Measurements from ENCODE around the gene LOXL1. TPM values are rescaled to one million over a fixed set of nuclear protein-coding genes. Genes with fewer than 3 reads are reported as not detected.
A peak's percentile ranks its signal among the peaks of the same experiment; 100 is the strongest.

The LOXL1 gene
- total and polyA plus RNA-seq, 2 donors, result 6.6 to 6.7 TPM

DNA sequence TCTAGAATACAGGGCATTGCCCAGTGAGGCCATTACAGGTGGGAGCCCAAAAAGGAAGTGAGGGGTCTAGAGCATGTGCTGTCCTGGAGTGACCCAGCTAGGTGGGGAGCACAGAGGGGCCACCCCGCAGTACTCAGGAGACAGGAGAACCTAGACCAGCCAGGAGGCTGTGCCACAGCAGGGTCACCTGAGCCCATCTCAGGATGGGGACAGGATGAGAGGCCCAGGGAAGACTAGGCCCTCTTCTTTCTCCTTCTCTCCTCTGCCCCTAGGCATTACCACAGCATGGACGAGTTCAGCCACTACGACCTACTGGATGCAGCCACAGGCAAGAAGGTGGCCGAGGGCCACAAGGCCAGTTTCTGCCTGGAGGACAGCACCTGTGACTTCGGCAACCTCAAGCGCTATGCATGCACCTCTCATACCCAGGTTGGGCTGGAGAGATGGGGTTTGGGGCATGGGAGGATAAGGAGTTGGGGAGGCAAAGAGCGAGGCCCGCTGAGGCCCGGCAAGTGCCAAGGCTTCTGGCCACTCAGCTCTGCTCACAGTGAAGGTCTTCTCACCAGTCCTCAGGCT lies 20.6 kb downstream of the LOXL1 start:
- Histone ChIP-seq H3K36me3 (ENCODE audit: control insufficient read depth in 2 of 2, insufficient read depth in 2 of 2, low read length in 1 of 2) (no peaks in the 10 kb centered on the region), H3K4me3 (ENCODE audit: low read length in 2 of 2) (no peak overlapping the region), H3K9me3 (ENCODE audit: control insufficient read depth in 2 of 2, insufficient read depth in 1 of 2, low read length in 1 of 2) (peaks cover 0 to 4% of the 10 kb centered on the region in 2 donors), H3K27ac (ENCODE audit: low read depth in 1 of 2, low read length in 1 of 2) (peak overlapping the region in 1 of 2 donors; percentile 78), H3K4me1 (ENCODE audit: control insufficient read depth in 2 of 2, insufficient read depth in 2 of 2, low read length in 2 of 2) (peaks cover 33 to 56% of the 10 kb centered on the region in 2 donors), H3K27me3 (ENCODE audit: control insufficient read depth in 2 of 2, insufficient read depth in 1 of 2, low read length in 1 of 2) (no peaks in the 10 kb centered on the region)
- no peak for DNase-seq (ENCODE audit: low read depth in 6 of 9, low spot score in 9 of 9)
- 97% methylated on average over 9 of the region's 9 CpGs for WGBS

DNA sequence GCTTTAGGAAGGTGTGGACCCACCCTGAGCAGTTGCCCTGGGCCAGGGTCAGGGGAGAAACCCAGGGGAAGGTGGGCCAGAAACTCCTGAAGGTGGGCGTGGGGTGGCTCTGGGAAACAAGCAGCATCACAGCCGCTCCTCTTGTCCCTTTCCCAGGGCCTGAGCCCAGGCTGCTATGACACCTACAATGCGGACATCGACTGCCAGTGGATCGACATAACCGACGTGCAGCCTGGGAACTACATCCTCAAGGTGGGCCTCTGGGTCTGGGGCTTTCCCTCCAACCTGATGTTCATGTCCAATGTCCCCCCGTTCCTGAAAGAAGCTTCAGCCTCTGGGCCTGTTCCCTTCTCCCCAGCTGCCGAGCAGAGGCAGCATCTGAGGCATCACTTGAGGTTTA lies 21.4 kb downstream of the LOXL1 start:
- 98% methylated on average over 9 of the region's 9 CpGs for WGBS
- DNase-seq (ENCODE audit: low read depth in 6 of 9, low spot score in 9 of 9), result no peak
- H3K27me3 ChIP-seq (ENCODE audit: control insufficient read depth in 2 of 2, insufficient read depth in 1 of 2, low read length in 1 of 2), result no peaks in the 10 kb centered on the region
- no peak overlapping the region for H3K4me3 ChIP-seq (ENCODE audit: low read length in 2 of 2)
- H3K27ac ChIP-seq (ENCODE audit: low read depth in 1 of 2, low read length in 1 of 2), result no peak overlapping the region
- no peaks in the 10 kb centered on the region for H3K36me3 ChIP-seq (ENCODE audit: control insufficient read depth in 2 of 2, insufficient read depth in 2 of 2, low read length in 1 of 2)
- H3K4me1 ChIP-seq (ENCODE audit: control insufficient read depth in 2 of 2, insufficient read depth in 2 of 2, low read length in 2 of 2), result peaks cover 35 to 56% of the 10 kb centered on the region in 2 donors
- peaks cover 0 to 4% of the 10 kb centered on the region in 2 donors for H3K9me3 ChIP-seq (ENCODE audit: control insufficient read depth in 2 of 2, insufficient read depth in 1 of 2, low read length in 1 of 2)

DNA sequence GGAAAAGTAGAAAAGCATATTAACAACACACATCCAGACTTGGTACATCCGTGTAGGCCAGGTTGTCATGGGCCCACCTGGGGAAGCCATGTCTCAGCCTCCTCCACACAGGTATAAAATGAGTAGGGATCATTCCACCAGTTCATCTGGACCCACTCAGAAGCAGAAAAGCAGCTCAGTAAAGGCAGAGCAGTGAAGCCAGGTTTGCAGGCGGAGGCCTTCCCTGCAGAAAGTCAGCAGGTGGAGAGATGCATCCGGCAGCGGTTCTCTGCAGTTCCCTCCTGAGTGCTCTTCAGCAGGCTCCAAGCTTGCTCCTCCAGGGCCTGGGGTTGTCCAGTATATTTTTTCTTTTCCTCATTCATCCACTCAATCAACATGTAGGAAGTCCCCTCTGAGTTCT lies 22.1 kb downstream of the LOXL1 start:
- Histone ChIP-seq H3K27ac (ENCODE audit: low read depth in 1 of 2, low read length in 1 of 2) (no peak overlapping the region), H3K9me3 (ENCODE audit: control insufficient read depth in 2 of 2, insufficient read depth in 1 of 2, low read length in 1 of 2) (peaks cover 0 to 4% of the 10 kb centered on the region in 2 donors), H3K4me1 (ENCODE audit: control insufficient read depth in 2 of 2, insufficient read depth in 2 of 2, low read length in 2 of 2) (peaks cover 35 to 57% of the 10 kb centered on the region in 2 donors), H3K4me3 (ENCODE audit: low read length in 2 of 2) (no peak overlapping the region), H3K36me3 (ENCODE audit: control insufficient read depth in 2 of 2, insufficient read depth in 2 of 2, low read length in 1 of 2) (no peaks in the 10 kb centered on the region), H3K27me3 (ENCODE audit: control insufficient read depth in 2 of 2, insufficient read depth in 1 of 2, low read length in 1 of 2) (no peaks in the 10 kb centered on the region)
- 97% methylated on average over 4 of the region's 4 CpGs for WGBS
- DNase-seq (ENCODE audit: low read depth in 6 of 9, low spot score in 9 of 9), result no peak

DNA sequence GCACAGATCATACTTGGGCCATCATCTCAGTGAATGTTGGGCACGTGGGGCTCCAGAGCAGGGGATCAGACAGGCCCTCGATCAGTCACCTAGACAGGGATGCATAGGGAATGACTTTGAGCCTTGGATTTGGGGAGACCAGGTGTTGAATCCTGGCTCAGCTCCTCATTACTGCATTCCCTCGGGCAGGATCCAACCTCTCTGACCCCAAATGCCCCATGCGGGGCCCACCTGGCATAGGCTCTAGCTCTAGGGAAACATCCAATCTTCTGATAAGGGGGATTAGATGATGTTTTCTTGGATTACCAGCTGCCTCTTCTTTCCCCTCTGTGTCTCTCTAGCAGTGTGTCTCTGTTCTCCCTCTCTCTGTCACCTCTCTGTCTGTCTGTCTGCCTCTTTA lies 22.7 kb downstream of the LOXL1 start:
- no peak for DNase-seq (ENCODE audit: low read depth in 6 of 9, low spot score in 9 of 9)
- Histone ChIP-seq H3K27me3 (ENCODE audit: control insufficient read depth in 2 of 2, insufficient read depth in 1 of 2, low read length in 1 of 2) (no peaks in the 10 kb centered on the region), H3K36me3 (ENCODE audit: control insufficient read depth in 2 of 2, insufficient read depth in 2 of 2, low read length in 1 of 2) (no peaks in the 10 kb centered on the region), H3K27ac (ENCODE audit: low read depth in 1 of 2, low read length in 1 of 2) (no peak overlapping the region), H3K4me1 (ENCODE audit: control insufficient read depth in 2 of 2, insufficient read depth in 2 of 2, low read length in 2 of 2) (peaks cover 35 to 56% of the 10 kb centered on the region in 2 donors), H3K9me3 (ENCODE audit: control insufficient read depth in 2 of 2, insufficient read depth in 1 of 2, low read length in 1 of 2) (peaks cover 0 to 4% of the 10 kb centered on the region in 2 donors), H3K4me3 (ENCODE audit: low read length in 2 of 2) (no peak overlapping the region)
- 86% methylated on average over 4 of the region's 4 CpGs for WGBS

DNA sequence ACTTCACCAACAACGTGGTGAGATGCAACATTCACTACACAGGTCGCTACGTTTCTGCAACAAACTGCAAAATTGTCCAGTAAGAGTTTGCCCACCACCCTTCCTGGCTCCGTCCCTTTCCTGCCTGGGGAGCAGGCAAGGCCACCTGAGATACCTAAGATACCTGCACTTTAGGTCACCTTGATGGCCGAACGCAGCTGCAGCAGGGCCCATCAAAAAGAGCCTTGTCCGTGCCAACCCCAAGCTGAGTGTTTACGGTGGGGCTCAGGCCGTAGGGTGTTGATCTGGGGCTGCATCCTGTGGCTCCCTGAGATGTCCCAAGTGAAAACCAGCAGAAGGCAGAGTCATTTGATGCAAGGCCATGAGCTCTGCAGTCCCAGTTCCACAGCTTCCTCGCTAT lies 23.2 kb downstream of the LOXL1 start:
- no peak for DNase-seq (ENCODE audit: low read depth in 6 of 9, low spot score in 9 of 9)
- no peak overlapping the region for H3K27ac ChIP-seq (ENCODE audit: low read depth in 1 of 2, low read length in 1 of 2)
- H3K4me3 ChIP-seq (ENCODE audit: low read length in 2 of 2), result no peak overlapping the region
- H3K9me3 ChIP-seq (ENCODE audit: control insufficient read depth in 2 of 2, insufficient read depth in 1 of 2, low read length in 1 of 2), result no peaks in the 10 kb centered on the region
- 97% methylated on average over 10 of the region's 10 CpGs for WGBS
- no peaks in the 10 kb centered on the region for H3K27me3 ChIP-seq (ENCODE audit: control insufficient read depth in 2 of 2, insufficient read depth in 1 of 2, low read length in 1 of 2)
- no peaks in the 10 kb centered on the region for H3K36me3 ChIP-seq (ENCODE audit: control insufficient read depth in 2 of 2, insufficient read depth in 2 of 2, low read length in 1 of 2)
- peaks cover 35 to 56% of the 10 kb centered on the region in 2 donors for H3K4me1 ChIP-seq (ENCODE audit: control insufficient read depth in 2 of 2, insufficient read depth in 2 of 2, low read length in 2 of 2)

DNA sequence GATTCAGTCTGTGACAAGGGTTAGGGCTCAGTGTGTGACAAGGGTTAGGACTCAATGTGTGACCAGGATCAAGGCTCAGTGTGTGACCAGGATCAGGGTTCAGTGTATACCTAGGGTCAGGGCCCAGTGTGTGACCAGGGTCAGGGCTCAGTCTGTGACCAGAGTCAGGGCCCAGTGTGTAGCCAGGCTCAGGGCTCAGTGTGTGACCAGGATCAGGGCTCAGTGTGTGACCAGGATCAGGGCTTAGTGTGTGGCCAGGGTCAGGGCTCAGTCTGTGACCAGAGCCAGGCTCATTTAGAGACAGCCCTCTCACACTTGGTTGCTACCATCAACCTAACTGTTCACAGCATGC lies 24.2 kb downstream of the LOXL1 start:
- peaks cover 26 to 46% of the 10 kb centered on the region in 2 donors for H3K4me1 ChIP-seq (ENCODE audit: control insufficient read depth in 2 of 2, insufficient read depth in 2 of 2, low read length in 2 of 2)
- no peak overlapping the region for H3K4me3 ChIP-seq (ENCODE audit: low read length in 2 of 2)
- DNase-seq (ENCODE audit: low read depth in 6 of 9, low spot score in 9 of 9), result no peak
- H3K27ac ChIP-seq (ENCODE audit: low read depth in 1 of 2, low read length in 1 of 2), result no peak overlapping the region
- H3K9me3 ChIP-seq (ENCODE audit: control insufficient read depth in 2 of 2, insufficient read depth in 1 of 2, low read length in 1 of 2), result no peaks in the 10 kb centered on the region
- H3K36me3 ChIP-seq (ENCODE audit: control insufficient read depth in 2 of 2, insufficient read depth in 2 of 2, low read length in 1 of 2), result no peaks in the 10 kb centered on the region
- no peaks in the 10 kb centered on the region for H3K27me3 ChIP-seq (ENCODE audit: control insufficient read depth in 2 of 2, insufficient read depth in 1 of 2, low read length in 1 of 2)

DNA sequence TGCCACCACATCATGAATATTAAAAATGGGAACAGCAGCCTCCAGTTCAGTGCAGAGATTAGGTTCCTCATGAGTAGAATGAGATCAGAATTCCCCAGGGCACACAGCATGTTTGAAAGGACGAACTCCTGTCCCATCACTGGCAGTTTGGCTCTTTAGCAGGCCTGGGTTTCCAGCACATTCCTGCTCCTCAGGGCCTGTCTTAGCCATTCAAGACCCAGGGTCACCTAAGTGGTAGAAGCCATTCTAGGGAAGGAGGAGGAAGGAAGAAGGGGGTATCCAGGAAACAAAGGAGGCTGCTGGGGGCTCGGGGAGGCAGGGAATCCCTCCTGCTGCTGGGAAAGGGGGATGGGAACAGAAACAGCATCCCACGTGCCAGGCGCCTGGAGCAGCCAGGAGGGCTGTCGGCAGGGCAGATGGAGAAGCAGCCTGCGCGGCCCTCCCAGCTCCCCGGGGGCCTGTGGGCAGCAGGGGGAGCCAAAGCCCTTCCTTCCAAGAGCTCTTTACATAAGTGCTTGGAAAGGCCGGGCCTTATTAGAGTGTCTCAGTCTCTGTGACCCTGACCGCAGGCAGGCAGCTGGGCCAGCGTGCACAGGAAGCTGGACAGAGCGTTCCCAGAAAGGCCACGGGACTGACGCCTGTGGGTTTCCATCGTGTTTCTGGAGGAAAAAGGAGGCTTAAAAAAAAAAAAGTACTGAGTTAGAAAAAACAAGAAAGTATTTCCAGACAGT lies 24.7 kb downstream of the LOXL1 start:
- DNase-seq (ENCODE audit: low read depth in 6 of 9, low spot score in 9 of 9), result peak in 6 of 9 donors; percentile 64 to 90 (median 74)
- peak overlapping the region in 1 of 2 donors; percentile 16 for H3K27ac ChIP-seq (ENCODE audit: low read depth in 1 of 2, low read length in 1 of 2)
- no peaks in the 10 kb centered on the region for H3K27me3 ChIP-seq (ENCODE audit: control insufficient read depth in 2 of 2, insufficient read depth in 1 of 2, low read length in 1 of 2)
- 9% methylated on average over 15 of the region's 15 CpGs for WGBS
- no peaks in the 10 kb centered on the region for H3K36me3 ChIP-seq (ENCODE audit: control insufficient read depth in 2 of 2, insufficient read depth in 2 of 2, low read length in 1 of 2)
- no peak overlapping the region for H3K4me3 ChIP-seq (ENCODE audit: low read length in 2 of 2)
- H3K9me3 ChIP-seq (ENCODE audit: control insufficient read depth in 2 of 2, insufficient read depth in 1 of 2, low read length in 1 of 2), result no peaks in the 10 kb centered on the region
- peaks cover 26 to 41% of the 10 kb centered on the region in 2 donors for H3K4me1 ChIP-seq (ENCODE audit: control insufficient read depth in 2 of 2, insufficient read depth in 2 of 2, low read length in 2 of 2)

DNA sequence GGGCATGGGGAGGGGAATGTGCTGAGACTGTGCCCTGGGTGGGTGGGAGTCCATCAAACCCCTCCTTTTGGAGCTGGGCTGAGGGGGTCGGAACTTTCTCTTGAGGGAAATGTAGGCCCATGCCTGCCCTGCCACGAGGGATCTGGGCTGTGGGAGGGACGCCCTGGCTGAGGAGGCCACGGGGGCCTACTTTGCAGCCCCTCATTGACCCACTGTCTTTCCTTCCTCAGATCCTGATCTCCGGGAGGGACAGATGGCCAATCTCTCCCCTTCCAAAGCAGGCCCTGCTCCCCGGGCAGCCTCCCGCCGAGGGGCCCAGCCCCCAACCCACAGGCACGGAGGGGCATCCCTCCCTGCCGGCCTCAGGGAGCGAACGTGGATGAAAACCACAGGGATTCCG lies 25.3 kb downstream of the LOXL1 start:
- no peak for DNase-seq (ENCODE audit: low read depth in 6 of 9, low spot score in 9 of 9)
- no peaks in the 10 kb centered on the region for H3K27me3 ChIP-seq (ENCODE audit: control insufficient read depth in 2 of 2, insufficient read depth in 1 of 2, low read length in 1 of 2)
- H3K9me3 ChIP-seq (ENCODE audit: control insufficient read depth in 2 of 2, insufficient read depth in 1 of 2, low read length in 1 of 2), result no peaks in the 10 kb centered on the region
- H3K4me1 ChIP-seq (ENCODE audit: control insufficient read depth in 2 of 2, insufficient read depth in 2 of 2, low read length in 2 of 2), result peaks cover 23 to 40% of the 10 kb centered on the region in 2 donors
- H3K4me3 ChIP-seq (ENCODE audit: low read length in 2 of 2), result no peak overlapping the region
- WGBS, result 61% methylated on average over 13 of the region's 13 CpGs
- peak overlapping the region in 1 of 2 donors; percentile 16 for H3K27ac ChIP-seq (ENCODE audit: low read depth in 1 of 2, low read length in 1 of 2)
- no peaks in the 10 kb centered on the region for H3K36me3 ChIP-seq (ENCODE audit: control insufficient read depth in 2 of 2, insufficient read depth in 2 of 2, low read length in 1 of 2)

DNA sequence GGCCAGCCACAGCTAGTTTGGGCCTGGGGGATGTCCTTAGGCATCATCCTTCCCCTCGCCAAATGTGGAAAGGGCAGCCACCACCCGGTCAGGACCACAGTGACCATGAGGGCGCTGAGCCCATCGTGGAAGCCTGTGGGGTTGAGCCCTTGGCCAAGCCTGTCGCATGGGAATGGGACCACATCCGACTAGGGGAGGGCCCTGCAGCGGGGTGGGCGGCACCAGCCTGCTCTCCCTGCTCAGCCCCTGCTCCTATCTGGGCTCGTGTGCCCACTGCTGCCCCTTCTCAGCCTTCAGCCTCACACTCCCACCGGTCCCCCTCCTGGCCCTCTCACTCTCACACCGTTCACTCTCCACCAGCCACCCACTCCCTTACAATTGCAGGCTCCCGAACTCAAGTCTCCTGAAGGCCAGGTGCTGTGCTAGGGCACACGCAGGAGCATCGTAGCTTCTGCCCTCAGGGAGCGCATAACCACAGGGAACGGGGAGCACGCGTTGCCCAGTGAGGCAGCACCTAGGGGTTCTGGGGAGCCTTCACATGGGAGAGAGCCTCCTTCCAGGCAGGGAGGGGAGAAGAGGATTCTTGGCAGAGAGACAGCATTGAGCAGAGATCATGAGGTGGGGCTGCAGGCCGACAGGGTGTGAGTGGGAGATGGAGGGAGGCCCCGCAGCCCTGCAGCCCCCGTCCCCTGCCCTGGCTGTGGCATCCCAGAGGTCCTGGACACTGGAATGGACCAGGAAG lies 26.1 kb downstream of the LOXL1 start:
- Histone ChIP-seq H3K27ac (ENCODE audit: low read depth in 1 of 2, low read length in 1 of 2) (no peak overlapping the region), H3K27me3 (ENCODE audit: control insufficient read depth in 2 of 2, insufficient read depth in 1 of 2, low read length in 1 of 2) (no peaks in the 10 kb centered on the region), H3K36me3 (ENCODE audit: control insufficient read depth in 2 of 2, insufficient read depth in 2 of 2, low read length in 1 of 2) (no peaks in the 10 kb centered on the region), H3K4me1 (ENCODE audit: control insufficient read depth in 2 of 2, insufficient read depth in 2 of 2, low read length in 2 of 2) (peaks cover 19 to 40% of the 10 kb centered on the region in 2 donors), H3K9me3 (ENCODE audit: control insufficient read depth in 2 of 2, insufficient read depth in 1 of 2, low read length in 1 of 2) (no peaks in the 10 kb centered on the region), H3K4me3 (ENCODE audit: low read length in 2 of 2) (no peak overlapping the region)
- WGBS, result 92% methylated on average over 21 of the region's 21 CpGs
- DNase-seq (ENCODE audit: low read depth in 6 of 9, low spot score in 9 of 9), result no peak

Data from thymus (tissue), 11 donors.